ENCODE data around the gene RAB11FIP3.
"Not testable (repeated sequence)": the region's sequence is repeated elsewhere in the genome, so short reads cannot be mapped to it uniquely, and the experiment has no call there.

Gene RAB11FIP3

DNA sequence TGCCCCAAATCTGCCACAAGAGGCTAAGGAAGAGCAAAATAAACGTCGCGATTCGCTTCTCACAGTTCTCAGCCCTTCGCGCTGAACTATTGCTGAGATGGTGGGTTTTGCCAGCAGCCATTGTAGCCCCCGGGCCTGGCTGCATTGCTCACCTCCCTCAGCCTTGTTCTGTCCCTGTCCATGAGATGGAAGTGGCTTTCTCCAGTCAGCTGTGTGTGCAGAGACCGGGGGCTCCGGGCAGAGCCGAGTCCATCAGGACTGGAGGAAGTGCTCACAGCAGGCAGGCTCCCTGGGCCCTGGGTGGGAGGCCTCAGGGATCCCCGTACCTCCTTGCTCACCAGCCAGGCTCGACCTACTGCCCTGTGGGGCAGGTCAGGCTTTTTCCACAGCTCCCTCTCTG is 74.5 kb downstream of the RAB11FIP3 start:
- no peaks in the 10 kb centered on the region for H3K36me3 ChIP-seq (ENCODE audit: insufficient read depth, low read length)
- no peak overlapping the region for H3K27ac ChIP-seq (ENCODE audit: low read depth, low read length)
- H3K4me3 ChIP-seq (ENCODE audit: low read depth, low read length): no peak overlapping the region
- no peak overlapping the region for H2AFZ ChIP-seq (ENCODE audit: low read length, unreplicated experiment)
- H3K4me1 ChIP-seq (ENCODE audit: control insufficient read depth, insufficient read depth, low read length, unreplicated experiment): no peaks in the 10 kb centered on the region
- no peaks in the 10 kb centered on the region for H3K79me2 ChIP-seq (ENCODE audit: control insufficient read depth, insufficient read depth, low read length, unreplicated experiment)
- H3K27me3 ChIP-seq (ENCODE audit: insufficient read depth, low read length): no peaks in the 10 kb centered on the region

GRCh38 chr16:500709-501108 is 75.3 kb downstream of the RAB11FIP3 start:
- H3K36me3 ChIP-seq (ENCODE audit: insufficient read depth, low read length): no peaks in the 10 kb centered on the region
- H3K4me1 ChIP-seq (ENCODE audit: control insufficient read depth, insufficient read depth, low read length, unreplicated experiment): no peaks in the 10 kb centered on the region
- no peak overlapping the region for H2AFZ ChIP-seq (ENCODE audit: low read length, unreplicated experiment)
- H3K79me2 ChIP-seq (ENCODE audit: control insufficient read depth, insufficient read depth, low read length, unreplicated experiment): no peaks in the 10 kb centered on the region
- no peak overlapping the region for H3K27ac ChIP-seq (ENCODE audit: low read depth, low read length)
- no peak overlapping the region for H3K4me3 ChIP-seq (ENCODE audit: low read depth, low read length)
- H3K27me3 ChIP-seq (ENCODE audit: insufficient read depth, low read length): no peaks in the 10 kb centered on the region

DNA sequence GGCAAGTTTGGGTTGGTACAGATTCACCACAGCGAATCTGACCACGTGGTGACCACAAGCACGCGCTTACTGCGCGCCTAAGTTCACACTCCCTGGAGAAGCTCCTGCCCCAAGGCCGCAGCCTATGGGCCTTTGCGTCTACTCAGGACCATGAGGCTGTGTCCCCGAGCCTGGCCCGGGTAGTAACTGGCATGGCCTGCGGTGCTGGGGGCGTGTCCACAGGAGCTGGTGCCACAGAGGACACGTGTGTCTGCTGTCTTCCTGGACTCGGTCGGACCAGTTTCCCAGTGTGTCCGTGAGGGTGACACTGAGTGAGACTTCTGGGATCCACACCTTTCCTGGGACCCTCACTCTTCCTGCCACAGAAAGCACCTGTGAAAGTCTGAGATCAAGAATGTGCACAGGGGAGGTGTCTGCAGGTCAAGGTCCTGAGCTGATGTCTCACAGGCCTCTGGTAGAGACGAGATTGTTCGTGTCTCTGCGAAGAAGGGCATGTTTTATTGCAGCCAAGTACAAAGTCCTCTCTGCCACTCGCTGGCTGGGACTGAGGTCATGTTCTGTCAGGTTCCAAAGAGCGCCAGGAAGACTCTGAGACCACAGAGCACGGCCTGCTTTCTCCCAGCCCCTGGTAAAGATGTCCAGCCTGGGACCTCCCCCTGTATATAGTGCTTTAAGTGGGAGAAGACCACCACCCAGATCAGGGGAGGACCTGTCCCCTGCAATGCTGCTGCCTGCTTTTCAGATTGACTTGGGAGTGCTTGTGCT is 76.9 kb downstream of the RAB11FIP3 start:
- Histone ChIP-seq H3K4me1 (ENCODE audit: control insufficient read depth, insufficient read depth, low read length, unreplicated experiment) (no peaks in the 10 kb centered on the region), H3K27ac (ENCODE audit: low read depth, low read length) (no peak overlapping the region), H2AFZ (ENCODE audit: low read length, unreplicated experiment) (no peak overlapping the region), H3K36me3 (ENCODE audit: insufficient read depth, low read length) (no peaks in the 10 kb centered on the region), H3K27me3 (ENCODE audit: insufficient read depth, low read length) (no peaks in the 10 kb centered on the region), H3K79me2 (ENCODE audit: control insufficient read depth, insufficient read depth, low read length, unreplicated experiment) (no peaks in the 10 kb centered on the region), H3K4me3 (ENCODE audit: low read depth, low read length) (no peak overlapping the region)

DNA sequence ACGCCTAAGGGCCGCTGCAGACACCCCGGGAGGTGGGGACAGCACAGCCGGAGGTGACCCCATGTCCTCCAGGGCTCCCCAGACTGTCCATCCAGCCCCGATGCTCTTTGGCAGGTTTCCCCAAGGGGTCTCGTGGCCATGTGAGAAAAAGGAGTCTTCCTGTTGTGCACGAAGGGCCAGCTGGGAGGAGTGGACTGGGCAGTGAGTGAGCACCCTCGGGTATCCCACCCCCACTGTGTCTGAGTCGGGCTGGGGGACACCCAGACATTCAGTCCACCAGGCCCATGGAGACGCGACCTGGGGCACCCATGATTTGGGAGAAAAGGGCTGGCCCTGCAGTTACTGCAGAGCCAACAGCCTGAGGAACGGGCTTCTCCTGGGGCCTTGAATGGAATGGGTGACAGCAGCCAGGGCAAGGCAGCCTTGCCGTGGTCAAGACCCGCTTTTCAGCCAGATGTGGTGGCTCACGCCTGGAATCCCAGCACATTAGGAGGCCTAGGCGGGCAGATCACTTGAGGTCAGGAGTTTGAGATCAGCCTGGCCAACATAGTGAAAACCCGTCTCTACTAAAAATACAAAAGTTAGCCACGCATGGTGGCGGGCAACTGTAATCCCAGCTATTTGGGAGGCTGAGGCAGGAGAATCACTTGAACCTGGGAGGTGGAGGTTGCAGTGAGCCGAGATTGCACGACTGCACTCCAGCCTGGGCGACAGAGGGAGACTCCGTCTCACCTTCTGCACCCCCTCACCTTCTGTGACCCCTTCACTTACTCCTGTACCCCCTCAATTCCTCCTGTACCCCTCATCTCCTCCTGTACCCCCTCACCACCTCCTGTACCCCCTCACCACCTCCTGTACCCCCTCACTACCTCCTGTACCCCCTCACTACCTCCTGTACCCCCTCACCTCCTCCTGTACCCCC is 78.0 kb downstream of the RAB11FIP3 start:
- Histone ChIP-seq H2AFZ (ENCODE audit: low read length, unreplicated experiment) (no peak overlapping the region), H3K27me3 (ENCODE audit: insufficient read depth, low read length) (no peaks in the 10 kb centered on the region), H3K27ac (ENCODE audit: low read depth, low read length) (no peak overlapping the region), H3K4me1 (ENCODE audit: control insufficient read depth, insufficient read depth, low read length, unreplicated experiment) (no peaks in the 10 kb centered on the region), H3K36me3 (ENCODE audit: insufficient read depth, low read length) (no peaks in the 10 kb centered on the region), H3K4me3 (ENCODE audit: low read depth, low read length) (no peak overlapping the region), H3K79me2 (ENCODE audit: control insufficient read depth, insufficient read depth, low read length, unreplicated experiment) (no peaks in the 10 kb centered on the region)

DNA sequence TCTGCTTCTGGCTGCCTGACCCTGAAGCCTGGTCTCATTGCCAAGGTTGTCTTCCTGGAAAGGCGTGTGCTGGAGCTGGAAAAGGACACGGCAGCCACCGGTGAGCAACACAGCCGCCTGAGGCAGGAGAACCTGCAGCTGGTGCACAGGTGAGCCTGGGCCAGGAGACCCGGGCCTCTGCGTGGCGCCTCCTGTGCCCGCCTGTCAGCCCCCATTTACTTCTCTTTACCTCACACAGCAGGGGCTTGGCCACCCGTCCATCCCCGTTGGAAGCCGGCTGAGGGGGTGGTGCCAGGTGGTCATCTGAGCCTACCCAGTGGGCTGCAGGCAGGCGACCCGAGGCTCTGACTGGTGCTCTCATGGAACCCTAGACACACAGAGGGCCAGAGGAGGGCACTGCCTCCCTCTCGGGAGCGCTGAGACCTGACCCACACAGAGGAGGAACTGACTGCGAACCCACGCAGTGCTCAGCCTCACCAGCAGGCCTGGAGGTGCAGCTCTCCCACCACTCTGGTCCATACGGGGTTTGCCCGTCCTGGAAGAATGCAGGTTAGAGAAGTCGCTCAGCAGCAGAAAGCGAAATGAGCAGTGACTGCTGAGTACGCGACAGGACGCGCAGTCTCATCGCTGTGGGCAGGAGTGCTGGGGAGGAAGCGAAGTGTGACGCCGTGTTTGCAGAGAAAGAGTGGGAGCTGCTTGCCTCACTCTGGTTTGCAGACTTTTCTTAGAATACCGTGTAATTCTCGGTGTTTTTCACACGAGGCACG is 80.2 kb downstream of the RAB11FIP3 start:
- Histone ChIP-seq H3K79me2 (ENCODE audit: control insufficient read depth, insufficient read depth, low read length, unreplicated experiment) (no peaks in the 10 kb centered on the region), H3K27me3 (ENCODE audit: insufficient read depth, low read length) (no peaks in the 10 kb centered on the region), H3K36me3 (ENCODE audit: insufficient read depth, low read length) (no peaks in the 10 kb centered on the region), H3K4me3 (ENCODE audit: low read depth, low read length) (no peak overlapping the region), H2AFZ (ENCODE audit: low read length, unreplicated experiment) (no peak overlapping the region), H3K4me1 (ENCODE audit: control insufficient read depth, insufficient read depth, low read length, unreplicated experiment) (no peaks in the 10 kb centered on the region), H3K27ac (ENCODE audit: low read depth, low read length) (no peak overlapping the region)

DNA sequence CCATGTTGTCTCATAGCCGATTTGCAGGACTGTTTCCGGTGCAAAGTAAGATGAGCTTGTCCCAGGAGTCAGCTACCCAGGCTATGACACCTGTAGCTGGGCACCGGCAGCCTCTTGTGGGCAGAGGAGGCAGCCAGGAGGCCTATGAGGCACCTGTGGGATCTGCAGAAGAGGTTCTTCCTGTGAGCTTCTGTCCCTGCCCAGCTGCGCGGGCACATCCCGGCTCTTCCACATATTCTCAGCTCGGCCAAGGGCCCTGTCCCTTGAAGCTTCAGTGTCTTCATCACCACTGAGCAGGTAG is 80.7 kb downstream of the RAB11FIP3 start:
- no peaks in the 10 kb centered on the region for H3K79me2 ChIP-seq (ENCODE audit: control insufficient read depth, insufficient read depth, low read length, unreplicated experiment)
- no peak overlapping the region for H3K27ac ChIP-seq (ENCODE audit: low read depth, low read length)
- H3K4me3 ChIP-seq (ENCODE audit: low read depth, low read length): no peak overlapping the region
- H2AFZ ChIP-seq (ENCODE audit: low read length, unreplicated experiment): no peak overlapping the region
- no peaks in the 10 kb centered on the region for H3K27me3 ChIP-seq (ENCODE audit: insufficient read depth, low read length)
- H3K4me1 ChIP-seq (ENCODE audit: control insufficient read depth, insufficient read depth, low read length, unreplicated experiment): no peaks in the 10 kb centered on the region
- no peaks in the 10 kb centered on the region for H3K36me3 ChIP-seq (ENCODE audit: insufficient read depth, low read length)

DNA sequence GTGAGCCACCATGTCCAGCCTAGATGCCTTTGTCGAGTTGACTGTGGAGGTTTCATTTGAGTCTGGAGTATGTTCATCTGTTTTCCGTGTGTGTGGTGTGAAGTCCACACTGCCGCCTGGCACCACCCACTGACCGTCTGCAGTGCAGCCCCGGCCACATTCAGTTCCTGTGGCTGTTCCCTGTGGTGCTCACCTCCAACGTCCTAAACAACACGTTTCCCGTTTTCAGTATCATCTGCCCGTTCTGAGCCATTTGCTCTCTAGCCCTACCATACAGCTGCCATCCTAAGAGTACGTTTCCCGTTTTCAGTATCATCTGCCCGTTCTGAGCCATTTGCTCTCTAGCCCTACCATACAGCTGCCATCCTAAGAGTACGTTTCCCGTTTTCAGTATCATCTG is 82.1 kb downstream of the RAB11FIP3 start:
- H3K4me1 ChIP-seq (ENCODE audit: control insufficient read depth, insufficient read depth, low read length, unreplicated experiment); H3K4me3 ChIP-seq (ENCODE audit: low read depth, low read length); H3K79me2 ChIP-seq (ENCODE audit: control insufficient read depth, insufficient read depth, low read length, unreplicated experiment); H2AFZ ChIP-seq (ENCODE audit: low read length, unreplicated experiment); H3K36me3 ChIP-seq (ENCODE audit: insufficient read depth, low read length); H3K27ac ChIP-seq (ENCODE audit: low read depth, low read length); H3K27me3 ChIP-seq (ENCODE audit: insufficient read depth, low read length): not testable (repeated sequence)

GRCh38 chr16:507996-508395 is 82.5 kb downstream of the RAB11FIP3 start:
- Histone ChIP-seq H3K27me3 (ENCODE audit: insufficient read depth, low read length) (no peaks in the 10 kb centered on the region), H3K36me3 (ENCODE audit: insufficient read depth, low read length) (no peaks in the 10 kb centered on the region), H3K27ac (ENCODE audit: low read depth, low read length) (no peak overlapping the region), H3K79me2 (ENCODE audit: control insufficient read depth, insufficient read depth, low read length, unreplicated experiment) (no peaks in the 10 kb centered on the region), H3K4me3 (ENCODE audit: low read depth, low read length) (no peak overlapping the region), H2AFZ (ENCODE audit: low read length, unreplicated experiment) (no peak overlapping the region), H3K4me1 (ENCODE audit: control insufficient read depth, insufficient read depth, low read length, unreplicated experiment) (no peaks in the 10 kb centered on the region)

GRCh38 chr16:508884-509736 is 83.7 kb downstream of the RAB11FIP3 start:
- no peak overlapping the region for H3K4me3 ChIP-seq (ENCODE audit: low read depth, low read length)
- no peaks in the 10 kb centered on the region for H3K27me3 ChIP-seq (ENCODE audit: insufficient read depth, low read length)
- no peaks in the 10 kb centered on the region for H3K4me1 ChIP-seq (ENCODE audit: control insufficient read depth, insufficient read depth, low read length, unreplicated experiment)
- H3K36me3 ChIP-seq (ENCODE audit: insufficient read depth, low read length): no peaks in the 10 kb centered on the region
- no peak overlapping the region for H2AFZ ChIP-seq (ENCODE audit: low read length, unreplicated experiment)
- H3K79me2 ChIP-seq (ENCODE audit: control insufficient read depth, insufficient read depth, low read length, unreplicated experiment): no peaks in the 10 kb centered on the region
- no peak overlapping the region for H3K27ac ChIP-seq (ENCODE audit: low read depth, low read length)
